ENCODE data around the gene FAM171A2.

GRCh38 chr17:44372036-44372435 is 8.4 kb upstream of the FAM171A2 start:
- TF ChIP-seq CTCF (IDR thresholded peaks at IDR 0.05) (no peak), EZH2phosphoT487 (IDR thresholded peaks at IDR 0.05) (no peak), EZH2 (IDR thresholded peaks at IDR 0.05) (no peak)
